ENCODE measurements around the gene ZCWPW1.
"Not testable (repeated sequence)": the region's sequence is repeated elsewhere in the genome, so short reads cannot be mapped to it uniquely, and the experiment has no call there.

Gene ZCWPW1

GRCh38 chr7:100449190-100449795 is 20.8 kb upstream of the ZCWPW1 start:
- no peaks in the 10 kb centered on the region for H3K36me3 ChIP-seq (ENCODE audit: low read length)
- no peaks in the 10 kb centered on the region for H3K27me3 ChIP-seq (ENCODE audit: low read length)
- no peaks in the 10 kb centered on the region for H3K9me2 ChIP-seq (replicated peaks; ENCODE audit: insufficient read depth, low read length)
- H3F3A ChIP-seq (ENCODE audit: insufficient read depth): 0 out of 2 replicates have a peak, but pooled peaks cover 4% of the 10 kb centered on the region
- TF ChIP-seq CTCF (IDR thresholded peaks at IDR 0.05; ENCODE audit: insufficient read depth, low read length, poor library complexity, severe bottlenecking) (no peak), EZH2phosphoT487 (conservative IDR thresholded peaks at IDR 0.05; ENCODE audit: low read length) (no peak)
- H3K79me2 ChIP-seq (ENCODE audit: insufficient read depth, low read length): no peaks in the 10 kb centered on the region
- H3K9me3 ChIP-seq (ENCODE audit: insufficient read depth, low read length): no peaks in the 10 kb centered on the region
- H3K27ac ChIP-seq (ENCODE audit: low read depth, low read length): no peak overlapping the region
- no peaks in the 10 kb centered on the region for H4K20me1 ChIP-seq (ENCODE audit: low read depth, low read length)
- H3K4me3 ChIP-seq (ENCODE audit: insufficient read depth, low read length, poor library complexity, severe bottlenecking): no peak overlapping the region
- H3K4me2 ChIP-seq (ENCODE audit: low read depth, low read length, poor library complexity, severe bottlenecking): no peak overlapping the region
- H2AFZ ChIP-seq (ENCODE audit: low read depth, low read length, severe bottlenecking): no peak overlapping the region
- no peak overlapping the region for H3K9ac ChIP-seq (ENCODE audit: low read length)

- not testable (repeated sequence) for H2AFZ ChIP-seq (ENCODE audit: low read depth, low read length, severe bottlenecking); H3K27me3 ChIP-seq (ENCODE audit: low read length); H3K27ac ChIP-seq (ENCODE audit: low read depth, low read length); H3K9me2 ChIP-seq (replicated peaks; ENCODE audit: insufficient read depth, low read length); H4K20me1 ChIP-seq (ENCODE audit: low read depth, low read length); H3K4me2 ChIP-seq (ENCODE audit: low read depth, low read length, poor library complexity, severe bottlenecking); H3K36me3 ChIP-seq (ENCODE audit: low read length); H3K4me3 ChIP-seq (ENCODE audit: insufficient read depth, low read length, poor library complexity, severe bottlenecking); H3K9me3 ChIP-seq (ENCODE audit: insufficient read depth, low read length); H3K79me2 ChIP-seq (ENCODE audit: insufficient read depth, low read length); H3F3A ChIP-seq (ENCODE audit: insufficient read depth); H3K9ac ChIP-seq (ENCODE audit: low read length)
Measured at GRCh38 chr7:100447363-100447762, 18.9 kb upstream of the ZCWPW1 start.

- no peak for TF ChIP-seq CTCF (IDR thresholded peaks at IDR 0.05; ENCODE audit: insufficient read depth, low read length, poor library complexity, severe bottlenecking)
- no peak for TF ChIP-seq EZH2phosphoT487 (conservative IDR thresholded peaks at IDR 0.05; ENCODE audit: low read length)
- no peak overlapping the region for H3K9ac ChIP-seq (ENCODE audit: low read length)
- no peaks in the 10 kb centered on the region for H4K20me1 ChIP-seq (ENCODE audit: low read depth, low read length)
- H3K4me3 ChIP-seq (ENCODE audit: insufficient read depth, low read length, poor library complexity, severe bottlenecking): no peak overlapping the region
- H3K36me3 ChIP-seq (ENCODE audit: low read length): no peaks in the 10 kb centered on the region
- H2AFZ ChIP-seq (ENCODE audit: low read depth, low read length, severe bottlenecking): no peak overlapping the region
- H3K4me2 ChIP-seq (ENCODE audit: low read depth, low read length, poor library complexity, severe bottlenecking): no peak overlapping the region
- no peaks in the 10 kb centered on the region for H3K79me2 ChIP-seq (ENCODE audit: insufficient read depth, low read length)
- no peaks in the 10 kb centered on the region for H3K27me3 ChIP-seq (ENCODE audit: low read length)
- no peaks in the 10 kb centered on the region for H3K9me2 ChIP-seq (replicated peaks; ENCODE audit: insufficient read depth, low read length)
- 0 out of 2 replicates have a peak, but pooled peaks cover 4% of the 10 kb centered on the region for H3F3A ChIP-seq (ENCODE audit: insufficient read depth)
- H3K27ac ChIP-seq (ENCODE audit: low read depth, low read length): no peak overlapping the region
- no peaks in the 10 kb centered on the region for H3K9me3 ChIP-seq (ENCODE audit: insufficient read depth, low read length)
Measured at GRCh38 chr7:100446040-100446439, 17.5 kb upstream of the ZCWPW1 start.

GRCh38 chr7:100444311-100445278 is 16.1 kb upstream of the ZCWPW1 start:
- 0 out of 2 replicates have a peak, but pooled peaks cover 4% of the 10 kb centered on the region for H3F3A ChIP-seq (ENCODE audit: insufficient read depth)
- H3K36me3 ChIP-seq (ENCODE audit: low read length): no peaks in the 10 kb centered on the region
- no peaks in the 10 kb centered on the region for H3K79me2 ChIP-seq (ENCODE audit: insufficient read depth, low read length)
- H3K4me2 ChIP-seq (ENCODE audit: low read depth, low read length, poor library complexity, severe bottlenecking): no peak overlapping the region
- H3K9me3 ChIP-seq (ENCODE audit: insufficient read depth, low read length): no peaks in the 10 kb centered on the region
- no peak overlapping the region for H2AFZ ChIP-seq (ENCODE audit: low read depth, low read length, severe bottlenecking)
- H3K27ac ChIP-seq (ENCODE audit: low read depth, low read length): no peak overlapping the region
- no peak overlapping the region for H3K9ac ChIP-seq (ENCODE audit: low read length)
- H3K27me3 ChIP-seq (ENCODE audit: low read length): no peaks in the 10 kb centered on the region
- H3K9me2 ChIP-seq (replicated peaks; ENCODE audit: insufficient read depth, low read length): no peaks in the 10 kb centered on the region
- TF ChIP-seq CTCF (IDR thresholded peaks at IDR 0.05; ENCODE audit: insufficient read depth, low read length, poor library complexity, severe bottlenecking): no peak
- no peak for TF ChIP-seq EZH2phosphoT487 (conservative IDR thresholded peaks at IDR 0.05; ENCODE audit: low read length)
- H4K20me1 ChIP-seq (ENCODE audit: low read depth, low read length): no peaks in the 10 kb centered on the region
- H3K4me3 ChIP-seq (ENCODE audit: insufficient read depth, low read length, poor library complexity, severe bottlenecking): no peak overlapping the region
